Stimulated activated CD4-positive, alpha-beta T cell treated with anti-CD3 and anti-CD28 coated beads, Interleukin-1b, Interleukin-23, amount 100 ng/mL, for 1 hour (primary cell): ENCODE measurements around the gene PNKD.

ENCODE experiments used
- DNase-seq, 2 donors: peaks; one replicate each; pipeline ENCODE4 v3.0.0-alpha.2; 2020; ENCODE audit warnings: low read depth in 2 of 2

PNKD gene

DNA sequence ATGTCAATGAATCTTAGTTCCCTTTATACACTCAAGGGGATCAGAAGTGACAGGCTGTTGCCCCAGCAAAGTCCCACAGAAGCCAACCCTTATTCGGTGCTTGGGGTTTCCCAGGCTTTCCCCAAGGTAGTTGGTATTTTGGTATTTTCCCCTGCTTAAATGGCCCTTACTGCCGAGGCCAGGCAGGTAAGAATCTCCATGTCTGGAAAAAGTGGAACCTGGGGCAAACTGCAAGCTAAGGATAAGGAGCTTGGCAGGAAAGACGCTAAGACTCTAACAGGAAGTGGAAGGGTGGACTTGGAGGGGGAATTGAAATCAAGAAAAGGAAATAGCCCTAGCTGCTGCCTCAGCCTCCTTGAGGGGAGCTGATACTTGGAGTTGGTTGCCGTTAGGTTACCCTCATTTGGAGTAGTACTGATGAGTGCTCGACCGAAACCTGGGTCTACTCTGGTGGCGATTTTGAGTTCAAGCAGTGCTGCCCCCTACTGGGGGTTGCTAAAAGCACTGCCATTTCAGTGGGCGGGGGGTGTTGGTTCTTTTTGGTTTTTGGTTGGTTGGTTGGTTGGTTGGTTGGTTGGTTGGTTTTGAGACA lies 12.8 kb upstream of the PNKD start:
- DNase-seq, result peak; percentile 36 to 40

DNA sequence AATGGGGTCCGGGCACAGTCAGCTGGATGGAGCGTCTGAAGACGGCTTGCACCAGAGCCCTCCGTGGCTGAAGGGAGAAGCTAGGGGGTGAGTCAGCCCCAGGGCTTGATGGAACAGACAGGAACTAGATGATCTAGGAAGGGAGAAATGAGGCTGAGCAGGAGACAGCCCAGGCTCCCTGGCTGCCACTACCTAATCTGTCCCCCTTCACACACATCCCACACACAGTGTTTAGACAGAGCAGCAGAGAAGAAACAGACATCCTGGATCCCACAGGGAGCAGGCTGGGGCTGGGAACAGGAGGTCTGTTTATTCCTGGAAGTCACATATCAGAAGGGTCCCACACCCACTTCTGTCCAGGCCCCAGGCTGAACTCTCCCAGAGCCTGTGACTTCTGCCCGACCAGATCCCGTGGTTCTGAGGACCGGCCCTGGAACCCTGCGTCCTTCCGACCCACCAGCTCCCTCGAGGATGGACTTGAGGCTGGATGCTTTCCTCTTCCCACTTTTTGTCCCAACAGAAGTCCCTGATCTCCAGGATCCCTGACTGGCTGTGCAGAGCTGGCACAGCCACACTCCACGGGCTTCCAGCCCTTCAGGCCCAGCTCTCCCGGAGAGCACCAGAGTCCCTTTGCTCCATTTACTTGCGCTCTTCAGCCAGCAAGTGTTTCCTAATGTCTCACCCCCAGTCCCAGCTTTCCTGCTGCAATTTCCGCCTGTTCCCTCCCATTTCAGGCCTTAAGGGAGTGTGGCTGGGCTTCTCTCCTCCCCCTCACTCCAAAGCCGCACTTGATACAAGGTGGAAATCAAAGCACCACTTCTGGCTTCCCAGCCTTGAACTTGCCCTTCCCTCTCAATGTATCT lies 11.0 kb upstream of the PNKD start:
- no peak for DNase-seq

- no peak for DNase-seq
Measured at GRCh38 chr2:218260166-218260565, 10.2 kb upstream of the PNKD start.

DNA sequence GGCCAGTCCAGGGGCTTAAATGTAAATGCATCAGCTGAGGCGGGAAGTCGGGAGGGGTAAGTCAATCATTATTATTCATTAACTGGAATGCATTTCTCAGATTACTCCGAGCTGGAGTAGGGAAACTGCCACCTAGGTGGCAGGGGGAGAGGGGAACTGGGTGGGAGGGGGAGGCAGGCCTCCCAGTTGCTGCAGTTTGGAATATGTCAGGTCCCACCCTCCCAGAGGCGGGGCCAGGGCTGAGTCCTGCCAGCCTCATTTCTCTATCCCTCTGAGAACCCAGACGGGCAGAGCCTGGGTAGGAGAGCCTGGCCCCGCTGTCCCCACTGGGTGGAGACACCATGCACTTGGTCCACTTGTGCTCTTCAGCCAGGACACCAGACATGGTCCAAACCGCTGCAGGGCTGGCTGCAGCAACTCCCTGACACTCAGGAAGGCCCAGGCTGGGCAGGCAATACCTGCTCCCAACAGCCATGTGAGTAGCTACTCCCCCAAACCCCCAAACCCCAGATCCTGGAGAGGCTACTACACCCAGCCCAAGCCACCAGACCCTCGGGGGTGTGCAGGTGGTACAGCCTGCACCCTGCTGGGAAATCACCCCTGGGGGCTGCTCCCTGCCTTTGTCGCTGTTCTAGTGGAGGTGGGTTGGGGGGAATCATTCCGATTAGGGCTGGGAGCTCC lies 9.4 kb upstream of the PNKD start, which contains the start of gene GPBAR1:
GPBAR1 (plus strand) TSS at position 274 of the 681 bp plus-strand sequence. CDS start 1,710 bp downstream, outside the sequence.
- no peak for DNase-seq

DNA sequence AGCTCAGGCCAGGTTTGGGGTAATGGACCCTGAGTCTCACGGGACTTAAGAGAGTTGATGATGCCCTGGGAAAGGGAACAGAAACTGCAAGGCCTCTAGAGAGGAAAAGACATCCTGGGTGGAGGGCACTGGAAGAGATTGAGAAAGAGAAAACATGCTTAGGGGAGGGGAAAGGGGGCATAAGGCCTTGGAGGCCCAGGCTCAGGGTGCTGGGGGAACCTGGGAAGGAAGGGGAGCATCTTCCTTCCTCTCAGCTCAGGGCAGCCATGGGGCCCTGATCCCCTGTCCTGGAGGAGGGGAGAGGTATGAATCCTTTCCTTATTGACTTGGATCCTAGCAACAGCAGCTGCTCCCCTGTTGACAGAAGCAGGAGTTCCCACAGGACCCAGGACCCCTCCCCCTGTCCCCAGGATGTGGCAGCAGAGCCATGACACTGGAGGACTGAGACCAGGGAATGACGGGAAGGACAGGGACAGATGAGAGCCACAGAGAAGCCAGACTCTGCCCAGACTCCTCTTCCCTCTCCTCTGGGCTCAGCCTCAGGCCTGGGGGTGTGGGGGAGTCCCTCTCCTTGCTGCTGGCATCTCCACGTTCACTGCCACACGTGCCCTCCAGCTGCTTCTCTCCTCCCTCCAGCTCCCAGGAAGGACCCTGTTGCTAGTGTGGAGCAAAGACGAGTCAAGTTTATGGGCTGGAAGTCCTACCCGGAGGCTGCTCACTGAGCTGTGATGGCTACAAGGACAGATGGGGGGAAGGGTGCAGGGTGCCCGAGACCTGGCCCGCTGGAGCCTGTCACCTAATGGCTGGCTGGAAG lies 8.7 kb upstream of the PNKD start:
- DNase-seq, result no peak

- no peak for DNase-seq
Measured at GRCh38 chr2:218262237-218262600, 8.1 kb upstream of the PNKD start.

DNA sequence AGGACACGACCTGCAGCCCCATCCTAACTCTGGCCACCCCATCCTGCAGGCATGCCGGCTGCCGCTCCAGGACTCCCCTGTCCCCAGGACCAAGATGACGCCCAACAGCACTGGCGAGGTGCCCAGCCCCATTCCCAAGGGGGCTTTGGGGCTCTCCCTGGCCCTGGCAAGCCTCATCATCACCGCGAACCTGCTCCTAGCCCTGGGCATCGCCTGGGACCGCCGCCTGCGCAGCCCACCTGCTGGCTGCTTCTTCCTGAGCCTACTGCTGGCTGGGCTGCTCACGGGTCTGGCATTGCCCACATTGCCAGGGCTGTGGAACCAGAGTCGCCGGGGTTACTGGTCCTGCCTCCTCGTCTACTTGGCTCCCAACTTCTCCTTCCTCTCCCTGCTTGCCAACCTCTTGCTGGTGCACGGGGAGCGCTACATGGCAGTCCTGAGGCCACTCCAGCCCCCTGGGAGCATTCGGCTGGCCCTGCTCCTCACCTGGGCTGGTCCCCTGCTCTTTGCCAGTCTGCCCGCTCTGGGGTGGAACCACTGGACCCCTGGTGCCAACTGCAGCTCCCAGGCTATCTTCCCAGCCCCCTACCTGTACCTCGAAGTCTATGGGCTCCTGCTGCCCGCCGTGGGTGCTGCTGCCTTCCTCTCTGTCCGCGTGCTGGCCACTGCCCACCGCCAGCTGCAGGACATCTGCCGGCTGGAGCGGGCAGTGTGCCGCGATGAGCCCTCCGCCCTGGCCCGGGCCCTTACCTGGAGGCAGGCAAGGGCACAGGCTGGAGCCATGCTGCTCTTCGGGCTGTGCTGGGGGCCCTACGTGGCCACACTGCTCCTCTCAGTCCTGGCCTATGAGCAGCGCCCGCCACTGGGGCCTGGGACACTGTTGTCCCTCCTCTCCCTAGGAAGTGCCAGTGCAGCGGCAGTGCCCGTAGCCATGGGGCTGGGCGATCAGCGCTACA lies 7.4 kb upstream of the PNKD start:
- no peak for DNase-seq

- DNase-seq, result no peak
Measured at GRCh38 chr2:218263817-218264641, 6.3 kb upstream of the PNKD start.

GRCh38 chr2:218264773-218265561 lies 5.4 kb upstream of the PNKD start:
- no peak for DNase-seq

DNA sequence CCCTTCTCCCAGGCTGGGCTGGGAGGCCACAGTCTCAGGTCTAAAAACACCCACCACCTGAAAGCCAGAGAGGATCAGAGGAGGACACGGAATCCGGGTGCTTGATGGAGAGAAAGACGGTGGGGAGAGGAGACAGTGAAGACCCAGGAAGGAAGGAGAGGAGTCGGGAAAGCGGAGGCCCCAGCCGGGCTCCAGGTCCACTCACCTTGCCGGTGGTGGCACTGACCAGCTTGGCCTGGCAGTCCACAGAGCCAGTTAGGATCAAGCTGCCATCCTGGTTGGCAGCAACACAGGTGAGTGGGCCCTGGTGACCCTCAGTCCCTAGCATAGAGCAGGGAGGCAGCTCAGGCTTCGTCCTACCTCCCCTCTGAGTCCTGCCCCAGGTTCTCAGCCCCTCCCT lies 4.7 kb upstream of the PNKD start:
- DNase-seq, result no peak

DNA sequence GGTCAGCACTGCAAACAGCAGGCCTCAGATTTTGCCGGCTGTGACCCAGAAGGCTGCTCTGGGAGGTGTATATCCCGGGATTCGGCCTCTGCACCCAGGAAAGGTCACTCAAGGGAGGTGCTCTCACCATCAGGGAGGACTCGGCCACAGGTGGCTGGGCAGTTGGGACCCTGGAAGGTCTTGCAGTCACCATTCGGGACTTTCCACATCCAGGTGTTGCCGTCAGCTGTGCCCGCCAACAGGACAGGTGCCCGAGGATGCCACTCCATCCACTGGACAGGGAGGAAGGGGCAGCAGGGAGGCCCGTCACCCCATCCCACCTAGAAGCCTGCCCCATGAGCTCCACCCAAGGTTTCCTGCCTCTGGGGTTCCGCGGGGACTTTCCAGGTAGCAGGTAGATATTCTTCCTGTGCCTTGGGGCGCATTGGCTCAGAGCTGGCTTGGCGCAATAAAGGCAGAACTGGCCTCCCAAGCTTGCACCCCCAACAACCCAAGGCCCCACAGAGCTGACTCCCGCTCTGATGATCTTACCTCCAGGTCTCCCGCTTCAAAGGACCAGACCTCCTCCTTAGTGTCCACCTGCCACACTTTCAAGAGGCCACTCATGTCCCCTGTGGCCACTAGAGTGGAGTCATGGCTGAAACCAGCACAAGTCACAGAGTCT lies 3.9 kb upstream of the PNKD start:
- DNase-seq, result no peak

GRCh38 chr2:218267259-218267658 lies 3.1 kb upstream of the PNKD start:
- DNase-seq, result no peak

- no peak for DNase-seq
Measured at GRCh38 chr2:218270721-218271486, 585 bp downstream of the PNKD start.

- DNase-seq, result no peak
Measured at GRCh38 chr2:218271487-218271797, 1.1 kb downstream of the PNKD start.

DNA sequence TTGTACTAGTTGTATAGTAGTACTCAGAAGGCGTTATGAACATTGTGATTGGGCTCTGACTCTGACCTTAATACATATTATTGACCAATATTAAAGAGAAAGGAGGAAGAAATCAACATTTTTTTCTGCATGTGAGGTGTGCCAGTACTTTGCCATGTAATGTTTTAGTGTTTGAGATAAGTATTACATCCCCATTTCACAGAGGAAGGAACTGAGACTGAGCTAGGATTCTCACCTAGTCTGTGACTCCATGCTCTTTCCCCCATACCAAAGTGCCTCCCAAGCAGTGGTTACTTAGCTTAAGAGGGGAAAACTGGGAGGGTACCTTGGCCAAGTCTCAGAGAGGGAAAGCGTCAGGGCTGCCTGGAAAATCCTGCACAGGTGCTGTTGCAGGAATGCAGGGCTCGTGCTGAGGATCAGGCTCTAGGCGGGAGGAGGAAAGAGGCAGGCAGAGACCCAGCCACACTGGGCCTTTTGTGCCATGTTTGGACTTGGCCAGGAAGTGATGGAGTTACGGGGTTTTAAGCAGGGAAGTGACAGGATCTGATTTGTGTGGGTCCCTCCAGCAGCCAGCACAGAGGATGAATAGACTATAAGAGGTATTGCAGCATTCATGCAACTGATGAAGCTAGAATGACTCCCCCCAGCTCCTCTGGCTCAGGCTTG lies 1.7 kb downstream of the PNKD start:
- DNase-seq, result no peak

- DNase-seq, result peak; percentile 48 to 49
Measured at GRCh38 chr2:218272531-218273212, 2.4 kb downstream of the PNKD start.
